Esophagus squamous epithelium (tissue), 4 donors: ENCODE results near the gene TBXA2R.

ENCODE experiments used
- POLR2A ChIP-seq, 4 donors: fragments of 450-650 bp; IDR thresholded peaks; one replicate each; pipeline ENCODE4 v1.6.1; 2017; ENCODE audit warnings: antibody characterized with exemption in 4 of 4, mild to moderate bottlenecking in 4 of 4, moderate library complexity in 3 of 4
- TF ChIP-seq, protein P1 (sequence below), 6 experiments: fragments of 450-650 bp in 4 of 6; fragments of 200-600 bp in 2 of 6; sonication (generic) in 2 of 6; IDR thresholded peaks; one replicate each; pipeline ENCODE4 v1.5.1; 2016 to 2019; ENCODE audit warnings: antibody characterized with exemption in 6 of 6, mild to moderate bottlenecking in 4 of 6, moderate library complexity in 4 of 6

- TF ChIP-seq, protein P1, sequence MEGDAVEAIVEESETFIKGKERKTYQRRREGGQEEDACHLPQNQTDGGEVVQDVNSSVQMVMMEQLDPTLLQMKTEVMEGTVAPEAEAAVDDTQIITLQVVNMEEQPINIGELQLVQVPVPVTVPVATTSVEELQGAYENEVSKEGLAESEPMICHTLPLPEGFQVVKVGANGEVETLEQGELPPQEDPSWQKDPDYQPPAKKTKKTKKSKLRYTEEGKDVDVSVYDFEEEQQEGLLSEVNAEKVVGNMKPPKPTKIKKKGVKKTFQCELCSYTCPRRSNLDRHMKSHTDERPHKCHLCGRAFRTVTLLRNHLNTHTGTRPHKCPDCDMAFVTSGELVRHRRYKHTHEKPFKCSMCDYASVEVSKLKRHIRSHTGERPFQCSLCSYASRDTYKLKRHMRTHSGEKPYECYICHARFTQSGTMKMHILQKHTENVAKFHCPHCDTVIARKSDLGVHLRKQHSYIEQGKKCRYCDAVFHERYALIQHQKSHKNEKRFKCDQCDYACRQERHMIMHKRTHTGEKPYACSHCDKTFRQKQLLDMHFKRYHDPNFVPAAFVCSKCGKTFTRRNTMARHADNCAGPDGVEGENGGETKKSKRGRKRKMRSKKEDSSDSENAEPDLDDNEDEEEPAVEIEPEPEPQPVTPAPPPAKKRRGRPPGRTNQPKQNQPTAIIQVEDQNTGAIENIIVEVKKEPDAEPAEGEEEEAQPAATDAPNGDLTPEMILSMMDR (IDR thresholded peaks at IDR 0.05), result no peak
- no peak for TF ChIP-seq POLR2A (IDR thresholded peaks at IDR 0.05)
These were observed 4.4 kb upstream of the TBXA2R start for GRCh38 chr19:3610745-3611717.
